Measurements from ENCODE around the gene NPHP3. TPM values are rescaled to one million over a fixed set of nuclear protein-coding genes. Genes with fewer than 3 reads are reported as not detected.

The NPHP3 gene
- total RNA-seq, 1 donor from 2014 or later, result 11.3 TPM

DNA sequence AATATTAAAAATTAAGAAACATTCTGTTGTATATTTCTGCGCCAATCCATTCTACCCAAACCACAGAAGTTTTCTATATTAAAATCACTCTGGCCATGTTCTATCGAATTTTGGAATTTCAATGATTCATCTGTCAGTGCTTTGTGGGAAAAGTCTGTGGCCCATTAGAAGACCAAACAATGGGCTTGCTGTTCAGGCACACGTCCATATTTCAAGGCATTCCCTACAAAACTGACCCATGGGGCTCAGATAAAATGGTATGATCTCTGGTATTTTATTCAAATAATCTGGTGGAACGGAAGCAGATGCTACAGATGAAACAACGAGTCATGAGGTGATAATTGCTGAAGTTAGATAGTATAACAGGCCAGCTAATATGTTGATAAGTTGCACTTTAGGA, 12.4 kb downstream of the NPHP3 start:
- TF ChIP-seq, protein P1, sequence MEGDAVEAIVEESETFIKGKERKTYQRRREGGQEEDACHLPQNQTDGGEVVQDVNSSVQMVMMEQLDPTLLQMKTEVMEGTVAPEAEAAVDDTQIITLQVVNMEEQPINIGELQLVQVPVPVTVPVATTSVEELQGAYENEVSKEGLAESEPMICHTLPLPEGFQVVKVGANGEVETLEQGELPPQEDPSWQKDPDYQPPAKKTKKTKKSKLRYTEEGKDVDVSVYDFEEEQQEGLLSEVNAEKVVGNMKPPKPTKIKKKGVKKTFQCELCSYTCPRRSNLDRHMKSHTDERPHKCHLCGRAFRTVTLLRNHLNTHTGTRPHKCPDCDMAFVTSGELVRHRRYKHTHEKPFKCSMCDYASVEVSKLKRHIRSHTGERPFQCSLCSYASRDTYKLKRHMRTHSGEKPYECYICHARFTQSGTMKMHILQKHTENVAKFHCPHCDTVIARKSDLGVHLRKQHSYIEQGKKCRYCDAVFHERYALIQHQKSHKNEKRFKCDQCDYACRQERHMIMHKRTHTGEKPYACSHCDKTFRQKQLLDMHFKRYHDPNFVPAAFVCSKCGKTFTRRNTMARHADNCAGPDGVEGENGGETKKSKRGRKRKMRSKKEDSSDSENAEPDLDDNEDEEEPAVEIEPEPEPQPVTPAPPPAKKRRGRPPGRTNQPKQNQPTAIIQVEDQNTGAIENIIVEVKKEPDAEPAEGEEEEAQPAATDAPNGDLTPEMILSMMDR (IDR thresholded peaks at IDR 0.05; ENCODE audit: insufficient read depth, low read length, severe bottlenecking), result no peak
- H3K36me3 ChIP-seq (ENCODE audit: control insufficient read depth, insufficient read depth, low read length), result peaks cover 2% of the 10 kb centered on the region
- H3K27me3 ChIP-seq (ENCODE audit: control insufficient read depth, insufficient read depth, low read length), result no peaks in the 10 kb centered on the region
- FAIRE-seq (no peak), DNase-seq (ENCODE audit: low read depth) (no peak)
- no peak overlapping the region for H3K4me3 ChIP-seq (ENCODE audit: low read depth, low read length)

DNA sequence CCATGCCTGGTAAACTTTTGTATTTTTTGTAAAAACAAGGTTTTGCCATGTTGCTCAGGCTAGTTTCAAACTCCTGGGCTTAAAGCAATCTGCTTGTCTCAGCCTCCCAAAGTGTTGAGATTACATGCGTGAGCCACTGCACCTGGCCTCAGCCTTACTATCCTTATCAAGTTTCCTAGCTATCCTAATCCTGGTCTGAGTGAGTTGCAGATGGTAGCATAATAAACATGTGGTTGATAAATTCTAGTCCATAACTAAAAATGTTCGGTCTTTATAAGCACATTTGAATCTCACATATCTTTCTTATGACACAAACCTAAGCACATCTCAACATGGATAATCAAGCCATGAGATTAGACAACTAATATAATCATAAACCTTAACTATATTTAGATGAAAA, 18.5 kb downstream of the NPHP3 start:
- peaks cover 8% of the 10 kb centered on the region for H3K36me3 ChIP-seq (ENCODE audit: control insufficient read depth, insufficient read depth, low read length)
- no peak for FAIRE-seq
- no peak for DNase-seq (ENCODE audit: low read depth)
- no peaks in the 10 kb centered on the region for H3K27me3 ChIP-seq (ENCODE audit: control insufficient read depth, insufficient read depth, low read length)
- TF ChIP-seq, protein P1 (IDR thresholded peaks at IDR 0.05; ENCODE audit: insufficient read depth, low read length, severe bottlenecking), result no peak
- H3K4me3 ChIP-seq (ENCODE audit: low read depth, low read length), result no peak overlapping the region

DNA sequence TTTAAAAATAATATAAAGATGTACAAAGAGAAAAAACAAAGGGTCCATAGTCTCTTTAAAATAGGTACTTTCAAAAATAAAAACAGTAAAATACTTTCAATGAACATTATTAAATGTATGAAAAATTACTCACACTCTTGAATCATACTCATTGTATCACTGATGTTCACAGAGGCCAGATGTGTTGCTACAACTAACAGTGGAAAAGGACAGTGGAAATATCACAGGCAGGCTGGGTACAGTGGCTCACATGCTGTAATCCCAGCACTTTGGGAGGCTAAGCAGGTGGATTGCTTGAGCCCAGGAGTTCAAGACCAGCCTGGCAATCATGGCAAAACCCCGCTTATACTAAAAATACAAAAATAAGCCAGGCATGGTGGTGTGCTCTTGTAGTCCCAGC, 26.8 kb downstream of the NPHP3 start:
- H3K36me3 ChIP-seq (ENCODE audit: control insufficient read depth, insufficient read depth, low read length), result peaks cover 8% of the 10 kb centered on the region
- no peak overlapping the region for H3K4me3 ChIP-seq (ENCODE audit: low read depth, low read length)
- DNase-seq (ENCODE audit: low read depth), result no peak
- TF ChIP-seq, protein P1 (IDR thresholded peaks at IDR 0.05; ENCODE audit: insufficient read depth, low read length, severe bottlenecking), result no peak
- no peak for FAIRE-seq
- no peaks in the 10 kb centered on the region for H3K27me3 ChIP-seq (ENCODE audit: control insufficient read depth, insufficient read depth, low read length)

DNA sequence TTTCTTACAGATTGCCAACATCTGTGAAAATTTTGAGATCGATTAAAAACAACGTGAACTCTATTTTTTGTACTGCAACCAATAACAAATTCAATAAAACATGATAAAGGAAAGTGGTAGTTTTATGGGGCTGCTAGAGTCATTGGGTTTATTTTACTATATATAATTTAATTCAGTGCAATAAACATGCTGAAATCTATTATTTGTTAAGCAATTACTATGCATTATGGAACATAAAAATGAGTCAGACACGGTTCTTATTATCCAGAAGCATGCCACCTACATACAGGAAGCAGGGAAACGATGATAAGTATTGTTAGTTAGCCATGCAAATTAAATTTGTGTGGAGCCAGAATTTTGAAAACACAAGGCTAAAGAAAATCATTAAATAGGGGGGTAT, 27.2 kb downstream of the NPHP3 start:
- DNase-seq (ENCODE audit: low read depth), result no peak
- Histone ChIP-seq H3K27me3 (ENCODE audit: control insufficient read depth, insufficient read depth, low read length) (no peaks in the 10 kb centered on the region), H3K4me3 (ENCODE audit: low read depth, low read length) (no peak overlapping the region), H3K36me3 (ENCODE audit: control insufficient read depth, insufficient read depth, low read length) (peaks cover 8% of the 10 kb centered on the region)
- FAIRE-seq, result no peak
- TF ChIP-seq, protein P1 (IDR thresholded peaks at IDR 0.05; ENCODE audit: insufficient read depth, low read length, severe bottlenecking), result no peak

DNA sequence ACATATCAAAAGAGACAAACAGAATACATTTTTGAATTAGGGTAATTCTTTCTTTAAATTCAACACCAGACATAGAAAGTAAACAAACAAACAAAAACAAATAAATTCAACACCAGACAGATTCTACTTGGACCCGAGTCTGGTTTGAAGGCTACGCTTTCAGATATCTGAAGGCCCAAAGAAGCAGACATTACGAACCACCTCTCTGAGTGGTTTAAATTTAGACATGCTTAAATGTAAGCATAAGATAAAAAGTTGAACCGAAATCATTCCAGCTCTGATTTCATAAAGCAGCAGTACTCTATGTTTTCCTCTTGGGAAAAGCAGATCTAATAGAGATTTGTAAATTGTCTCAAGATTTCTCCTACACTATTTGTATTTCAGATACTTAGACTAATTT, 32.2 kb downstream of the NPHP3 start:
- TF ChIP-seq, protein P1 (IDR thresholded peaks at IDR 0.05; ENCODE audit: insufficient read depth, low read length, severe bottlenecking), result no peak
- Histone ChIP-seq H3K4me3 (ENCODE audit: low read depth, low read length) (no peak overlapping the region), H3K36me3 (ENCODE audit: control insufficient read depth, insufficient read depth, low read length) (peaks cover 10% of the 10 kb centered on the region), H3K27me3 (ENCODE audit: control insufficient read depth, insufficient read depth, low read length) (no peaks in the 10 kb centered on the region)
- no peak for DNase-seq (ENCODE audit: low read depth)
- no peak for FAIRE-seq

DNA sequence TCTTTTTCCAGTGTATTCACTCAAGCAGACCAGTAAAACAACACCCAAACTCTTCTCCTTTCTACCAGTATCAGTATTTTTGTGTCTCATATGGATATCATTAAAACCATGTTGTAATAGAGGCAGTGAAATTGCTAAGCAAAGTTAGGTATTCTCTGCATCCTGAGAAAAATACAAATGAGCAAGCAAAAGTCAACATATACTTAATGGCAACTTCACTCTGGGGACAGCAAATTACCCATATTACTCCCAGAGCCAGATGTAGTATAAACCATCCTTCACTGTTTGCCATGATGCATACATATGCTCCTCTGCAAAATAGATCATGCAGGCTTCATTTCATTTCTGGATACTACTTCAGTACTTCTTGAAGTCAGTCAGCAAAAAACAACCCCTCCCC, 40.0 kb downstream of the NPHP3 start:
- TF ChIP-seq, protein P1 (IDR thresholded peaks at IDR 0.05; ENCODE audit: insufficient read depth, low read length, severe bottlenecking), result no peak
- H3K36me3 ChIP-seq (ENCODE audit: control insufficient read depth, insufficient read depth, low read length), result peaks cover 3% of the 10 kb centered on the region
- H3K27me3 ChIP-seq (ENCODE audit: control insufficient read depth, insufficient read depth, low read length), result no peaks in the 10 kb centered on the region
- no peak for DNase-seq (ENCODE audit: low read depth)
- no peak for FAIRE-seq
- no peak overlapping the region for H3K4me3 ChIP-seq (ENCODE audit: low read depth, low read length)

All from bronchial epithelial cell (primary cell).